ENCODE data around the gene FSTL4.

The FSTL4 gene

DNA sequence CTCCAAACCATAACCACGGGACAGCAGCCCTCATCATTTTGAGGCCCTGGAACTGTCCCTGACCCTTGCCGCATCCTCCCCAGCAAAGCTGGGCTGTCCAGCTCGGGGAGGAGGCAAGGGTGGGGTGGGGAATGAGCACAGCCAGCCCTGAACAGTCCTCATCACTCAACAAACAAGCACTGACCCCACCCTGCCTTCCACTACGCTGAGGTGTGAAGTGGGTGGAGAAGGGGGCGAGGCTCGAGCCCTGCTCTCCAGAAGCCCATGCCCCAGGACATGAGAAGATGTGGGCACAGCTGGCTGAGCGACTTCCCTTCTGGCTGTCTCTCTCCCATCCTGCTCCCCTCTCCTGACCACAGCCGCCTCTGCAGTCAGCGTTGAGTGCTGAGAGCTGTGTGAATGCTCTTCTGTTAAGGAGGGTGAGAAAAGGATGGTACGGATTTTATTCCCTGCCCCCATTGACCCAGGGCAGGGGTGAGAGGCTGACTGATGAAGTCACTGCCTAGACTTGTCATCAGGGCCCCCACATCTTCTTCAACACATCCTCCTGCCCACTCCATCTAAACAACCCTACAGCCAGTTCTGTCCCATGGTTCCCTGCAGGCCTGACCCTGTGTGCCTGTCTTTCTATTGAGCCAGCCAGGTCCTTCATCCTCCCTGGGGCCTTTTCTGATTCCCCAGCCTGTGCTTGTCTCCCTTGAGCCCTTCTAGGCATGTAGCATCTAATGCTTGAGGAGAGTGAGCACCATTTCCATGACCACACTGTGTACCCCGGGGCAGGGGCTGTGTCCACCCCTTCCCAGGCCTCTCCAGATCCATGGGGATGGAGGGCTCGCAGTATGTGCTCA lies 276.0 kb downstream of the FSTL4 start:
- TF ChIP-seq, protein P1, sequence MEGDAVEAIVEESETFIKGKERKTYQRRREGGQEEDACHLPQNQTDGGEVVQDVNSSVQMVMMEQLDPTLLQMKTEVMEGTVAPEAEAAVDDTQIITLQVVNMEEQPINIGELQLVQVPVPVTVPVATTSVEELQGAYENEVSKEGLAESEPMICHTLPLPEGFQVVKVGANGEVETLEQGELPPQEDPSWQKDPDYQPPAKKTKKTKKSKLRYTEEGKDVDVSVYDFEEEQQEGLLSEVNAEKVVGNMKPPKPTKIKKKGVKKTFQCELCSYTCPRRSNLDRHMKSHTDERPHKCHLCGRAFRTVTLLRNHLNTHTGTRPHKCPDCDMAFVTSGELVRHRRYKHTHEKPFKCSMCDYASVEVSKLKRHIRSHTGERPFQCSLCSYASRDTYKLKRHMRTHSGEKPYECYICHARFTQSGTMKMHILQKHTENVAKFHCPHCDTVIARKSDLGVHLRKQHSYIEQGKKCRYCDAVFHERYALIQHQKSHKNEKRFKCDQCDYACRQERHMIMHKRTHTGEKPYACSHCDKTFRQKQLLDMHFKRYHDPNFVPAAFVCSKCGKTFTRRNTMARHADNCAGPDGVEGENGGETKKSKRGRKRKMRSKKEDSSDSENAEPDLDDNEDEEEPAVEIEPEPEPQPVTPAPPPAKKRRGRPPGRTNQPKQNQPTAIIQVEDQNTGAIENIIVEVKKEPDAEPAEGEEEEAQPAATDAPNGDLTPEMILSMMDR (IDR thresholded peaks at IDR 0.05; ENCODE audit: low read depth, low read length): no peak
- no peak for DNase-seq (ENCODE audit: extremely low read depth, low read depth)

GRCh38 chr5:133334796-133335639 lies 277.3 kb downstream of the FSTL4 start:
- DNase-seq (ENCODE audit: extremely low read depth, low read depth): no peak
- TF ChIP-seq, protein P1 (IDR thresholded peaks at IDR 0.05; ENCODE audit: low read depth, low read length): no peak

DNA sequence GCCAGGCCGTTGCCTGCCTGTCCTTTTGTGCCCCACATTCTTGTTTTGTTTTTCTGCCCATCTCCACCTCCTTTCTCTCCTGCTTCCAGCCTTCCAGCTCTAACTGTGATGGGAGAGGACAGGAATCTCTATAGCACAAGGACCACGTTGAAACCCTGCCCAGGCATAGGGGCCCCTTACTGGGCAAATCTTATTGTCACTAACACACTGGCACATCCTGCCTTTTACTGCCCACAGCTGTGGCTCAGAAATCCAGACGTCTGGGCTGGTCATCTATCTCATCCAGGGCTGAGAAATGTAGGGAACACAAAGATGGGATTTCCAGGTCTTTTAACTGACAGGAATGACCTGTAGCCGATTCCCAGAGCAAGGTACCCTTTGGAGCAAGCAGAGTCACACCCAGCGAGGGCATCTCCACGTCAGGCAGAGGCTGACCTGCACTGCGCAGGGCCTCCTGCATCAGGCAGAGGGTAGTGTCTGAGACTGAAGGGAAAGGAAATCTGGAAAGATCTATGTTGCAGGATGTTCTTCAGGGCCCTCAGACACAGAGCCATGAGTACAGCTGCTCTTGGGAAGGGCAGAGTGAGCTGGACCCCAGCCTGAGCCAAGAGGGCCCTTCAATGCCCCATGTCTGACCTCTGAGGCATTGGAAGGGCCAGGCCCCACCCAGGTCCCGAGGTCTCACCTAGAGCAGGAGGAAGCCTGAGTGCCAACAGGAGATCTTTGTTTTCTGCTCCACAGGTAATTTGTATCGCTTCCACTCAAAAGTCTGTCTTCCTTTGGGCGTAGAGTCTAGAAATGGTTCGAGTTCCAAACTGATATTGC lies 278.8 kb downstream of the FSTL4 start:
- TF ChIP-seq, protein P1 (IDR thresholded peaks at IDR 0.05; ENCODE audit: low read depth, low read length): no peak
- no peak for DNase-seq (ENCODE audit: extremely low read depth, low read depth)

GRCh38 chr5:133332439-133333024 lies 279.8 kb downstream of the FSTL4 start:
- TF ChIP-seq, protein P1 (IDR thresholded peaks at IDR 0.05; ENCODE audit: low read depth, low read length): no peak
- DNase-seq (ENCODE audit: extremely low read depth, low read depth): no peak

DNA sequence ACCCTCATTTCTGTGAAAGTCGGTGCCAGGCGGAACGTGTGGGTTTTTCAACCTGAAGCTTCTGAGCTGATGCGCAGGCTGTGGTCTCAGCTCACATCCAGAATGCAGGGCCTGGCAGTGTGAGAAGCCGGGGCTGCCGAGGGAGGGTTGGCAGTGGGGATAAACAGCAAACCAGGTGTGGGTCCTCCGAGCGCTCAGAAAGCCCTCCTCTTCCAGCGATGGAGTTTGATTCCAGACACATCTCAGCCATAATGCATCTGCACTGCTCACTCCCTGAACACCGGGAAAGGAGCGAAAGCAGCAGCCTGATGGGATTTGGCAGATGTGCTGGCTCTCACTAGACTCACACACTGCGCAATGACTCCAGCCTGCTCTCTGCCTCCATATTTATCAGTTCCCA lies 280.4 kb downstream of the FSTL4 start:
- no peak for DNase-seq (ENCODE audit: extremely low read depth, low read depth)
- TF ChIP-seq, protein P1 (IDR thresholded peaks at IDR 0.05; ENCODE audit: low read depth, low read length): no peak

DNA sequence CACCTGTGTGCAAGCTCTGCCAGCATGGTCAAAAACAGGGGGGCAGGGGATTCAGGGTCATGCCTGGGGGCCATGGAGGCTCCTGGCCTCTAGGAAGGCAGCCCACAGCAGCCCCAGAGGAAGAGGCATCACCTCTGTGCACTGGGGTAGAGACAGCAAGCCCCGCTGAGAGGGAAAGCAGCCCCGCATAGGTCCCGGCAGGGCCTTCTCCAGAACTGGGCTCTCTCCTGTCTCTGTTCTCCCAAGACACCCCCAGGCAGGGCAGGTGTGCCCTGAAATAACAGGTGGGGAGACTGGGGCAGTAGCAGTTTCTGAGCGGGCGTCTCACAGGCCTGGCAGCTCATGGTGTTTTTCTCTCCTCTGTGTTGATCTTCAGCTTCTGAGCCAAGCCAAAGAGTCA lies 281.4 kb downstream of the FSTL4 start:
- DNase-seq (ENCODE audit: extremely low read depth, low read depth): no peak
- TF ChIP-seq, protein P1 (IDR thresholded peaks at IDR 0.05; ENCODE audit: low read depth, low read length): no peak
